Liver (tissue), 3 donors: Measurements from ENCODE around the gene CHD5.

Experiments used
- JUND ChIP-seq, 2 donors: IDR thresholded peaks; 2 replicates each; pipeline ENCODE4 v1.6.1; 2016; ENCODE audit warnings: antibody characterized with exemption in 2 of 2
- RAD21 ChIP-seq, 2 donors: IDR thresholded peaks; 2 replicates each; pipeline ENCODE4 v1.6.1; 2016; ENCODE audit warnings: antibody characterized with exemption in 2 of 2, mild to moderate bottlenecking in 2 of 2
- TAF1 ChIP-seq: conservative IDR thresholded peaks from 2 replicates; pipeline ENCODE4 v1.6.1; 2016; ENCODE audit warnings: antibody characterized with exemption, mild to moderate bottlenecking
- TF ChIP-seq, protein P1 (sequence below): fragments of 150-350 bp; IDR thresholded peaks from 2 replicates; pipeline ENCODE4 v1.5.1; 2017; ENCODE audit warnings: improper control_type of control experiment, low read depth, low read length; ENCODE audit not compliant: missing input control
- TF ChIP-seq, protein P2 (sequence below): IDR thresholded peaks from 2 replicates; pipeline ENCODE4 v1.6.1; 2016; ENCODE audit warnings: antibody characterized with exemption
- TF ChIP-seq, protein P3 (sequence below): IDR thresholded peaks from 2 replicates; pipeline ENCODE4 v1.6.1; 2016; ENCODE audit warnings: antibody characterized with exemption
- donor health status: healthy.
- donor health status: healthy.

DNA sequence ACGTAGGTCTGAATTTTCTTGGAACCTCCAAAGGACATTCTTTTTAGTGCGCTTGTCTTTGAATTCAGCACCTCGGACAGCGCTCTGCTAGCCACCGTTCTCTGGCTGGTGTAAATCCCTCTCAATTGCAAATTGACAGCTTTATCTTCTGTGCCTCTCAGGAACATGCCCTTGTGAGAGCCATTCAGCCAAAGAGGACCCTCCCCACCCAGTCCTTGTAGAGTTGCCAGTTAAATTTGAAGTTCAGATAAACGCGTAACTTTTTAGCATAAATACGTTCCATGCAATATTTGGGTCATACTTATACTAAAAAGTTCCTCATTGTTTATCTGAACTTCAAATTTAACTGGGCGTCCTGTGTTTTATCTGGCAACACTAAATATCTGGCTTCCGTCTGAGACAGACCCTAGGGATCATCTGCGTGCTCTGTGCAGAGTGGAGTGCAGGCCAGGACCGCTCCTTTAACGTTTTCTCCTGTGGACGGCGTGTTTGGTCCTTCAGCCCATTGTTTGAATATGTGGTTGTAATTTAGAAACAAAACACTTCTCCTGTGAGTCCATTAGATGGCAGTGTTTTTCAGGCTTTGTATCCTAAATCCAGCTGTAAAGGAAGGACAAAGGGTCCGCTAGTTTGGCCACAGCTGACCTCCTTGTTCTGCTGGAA, 127.4 kb downstream of the CHD5 start:
- TF ChIP-seq, protein P1, sequence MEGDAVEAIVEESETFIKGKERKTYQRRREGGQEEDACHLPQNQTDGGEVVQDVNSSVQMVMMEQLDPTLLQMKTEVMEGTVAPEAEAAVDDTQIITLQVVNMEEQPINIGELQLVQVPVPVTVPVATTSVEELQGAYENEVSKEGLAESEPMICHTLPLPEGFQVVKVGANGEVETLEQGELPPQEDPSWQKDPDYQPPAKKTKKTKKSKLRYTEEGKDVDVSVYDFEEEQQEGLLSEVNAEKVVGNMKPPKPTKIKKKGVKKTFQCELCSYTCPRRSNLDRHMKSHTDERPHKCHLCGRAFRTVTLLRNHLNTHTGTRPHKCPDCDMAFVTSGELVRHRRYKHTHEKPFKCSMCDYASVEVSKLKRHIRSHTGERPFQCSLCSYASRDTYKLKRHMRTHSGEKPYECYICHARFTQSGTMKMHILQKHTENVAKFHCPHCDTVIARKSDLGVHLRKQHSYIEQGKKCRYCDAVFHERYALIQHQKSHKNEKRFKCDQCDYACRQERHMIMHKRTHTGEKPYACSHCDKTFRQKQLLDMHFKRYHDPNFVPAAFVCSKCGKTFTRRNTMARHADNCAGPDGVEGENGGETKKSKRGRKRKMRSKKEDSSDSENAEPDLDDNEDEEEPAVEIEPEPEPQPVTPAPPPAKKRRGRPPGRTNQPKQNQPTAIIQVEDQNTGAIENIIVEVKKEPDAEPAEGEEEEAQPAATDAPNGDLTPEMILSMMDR = peak; percentile 34
- TF ChIP-seq RAD21 (IDR thresholded peaks at IDR 0.05) = peak; percentile 67 to 77
- TF ChIP-seq, protein P2, sequence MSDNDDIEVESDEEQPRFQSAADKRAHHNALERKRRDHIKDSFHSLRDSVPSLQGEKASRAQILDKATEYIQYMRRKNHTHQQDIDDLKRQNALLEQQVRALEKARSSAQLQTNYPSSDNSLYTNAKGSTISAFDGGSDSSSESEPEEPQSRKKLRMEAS = no peak
- TF ChIP-seq, protein P3, sequence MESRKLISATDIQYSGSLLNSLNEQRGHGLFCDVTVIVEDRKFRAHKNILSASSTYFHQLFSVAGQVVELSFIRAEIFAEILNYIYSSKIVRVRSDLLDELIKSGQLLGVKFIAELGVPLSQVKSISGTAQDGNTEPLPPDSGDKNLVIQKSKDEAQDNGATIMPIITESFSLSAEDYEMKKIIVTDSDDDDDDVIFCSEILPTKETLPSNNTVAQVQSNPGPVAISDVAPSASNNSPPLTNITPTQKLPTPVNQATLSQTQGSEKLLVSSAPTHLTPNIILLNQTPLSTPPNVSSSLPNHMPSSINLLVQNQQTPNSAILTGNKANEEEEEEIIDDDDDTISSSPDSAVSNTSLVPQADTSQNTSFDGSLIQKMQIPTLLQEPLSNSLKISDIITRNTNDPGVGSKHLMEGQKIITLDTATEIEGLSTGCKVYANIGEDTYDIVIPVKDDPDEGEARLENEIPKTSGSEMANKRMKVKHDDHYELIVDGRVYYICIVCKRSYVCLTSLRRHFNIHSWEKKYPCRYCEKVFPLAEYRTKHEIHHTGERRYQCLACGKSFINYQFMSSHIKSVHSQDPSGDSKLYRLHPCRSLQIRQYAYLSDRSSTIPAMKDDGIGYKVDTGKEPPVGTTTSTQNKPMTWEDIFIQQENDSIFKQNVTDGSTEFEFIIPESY = no peak
- no peak for TF ChIP-seq TAF1
- no peak for TF ChIP-seq JUND (IDR thresholded peaks at IDR 0.05)
